GM19468 (cell line): ENCODE results near the gene POU2AF3.
"Not testable (repeated sequence)": the region's sequence is repeated elsewhere in the genome, so short reads cannot be mapped to it uniquely, and the experiment has no call there.

Source experiments
- ATAC-seq: cut with Tn5 transposase; IDR thresholded peaks from one replicate; pipeline ENCODE4 v1.9.1; 2021; ENCODE audit warnings: mild to moderate bottlenecking, moderate library complexity, moderate number of reproducible peaks; ENCODE audit not compliant: unreplicated experiment; ENCODE audit errors: extremely low read depth

POU2AF3 gene

GRCh38 chr11:111299101-111300026 lies 1.0 kb downstream of the POU2AF3 start:
- ATAC-seq = no peak

- no peak for ATAC-seq
These were observed 2.2 kb downstream of the POU2AF3 start for GRCh38 chr11:111300569-111300968.

- no peak for ATAC-seq
These were observed 2.9 kb downstream of the POU2AF3 start for GRCh38 chr11:111301004-111301841.

- no peak for ATAC-seq
These were observed 3.4 kb downstream of the POU2AF3 start for GRCh38 chr11:111301842-111302118.

GRCh38 chr11:111302298-111302697 lies 4.0 kb downstream of the POU2AF3 start:
- ATAC-seq = no peak

GRCh38 chr11:111303461-111303860 lies 5.1 kb downstream of the POU2AF3 start:
- no peak for ATAC-seq

GRCh38 chr11:111305162-111305802 lies 6.9 kb downstream of the POU2AF3 start:
- ATAC-seq = no peak

GRCh38 chr11:111305876-111306275 lies 7.5 kb downstream of the POU2AF3 start:
- no peak for ATAC-seq

- ATAC-seq = no peak
These were observed 8.0 kb downstream of the POU2AF3 start for GRCh38 chr11:111306321-111306720.

GRCh38 chr11:111307472-111308108 lies 9.2 kb downstream of the POU2AF3 start:
- ATAC-seq = no peak

- ATAC-seq = no peak
These were observed 9.8 kb downstream of the POU2AF3 start for GRCh38 chr11:111308140-111308539.

- no peak for ATAC-seq
These were observed 11.0 kb downstream of the POU2AF3 start for GRCh38 chr11:111309215-111309915.

- ATAC-seq = no peak
These were observed 11.7 kb downstream of the POU2AF3 start for GRCh38 chr11:111310088-111310487.

GRCh38 chr11:111310723-111311122 lies 12.4 kb downstream of the POU2AF3 start:
- ATAC-seq = no peak

GRCh38 chr11:111312076-111312475 lies 13.7 kb downstream of the POU2AF3 start:
- no peak for ATAC-seq

- ATAC-seq = no peak
These were observed 20.9 kb downstream of the POU2AF3 start for GRCh38 chr11:111319296-111319695.

GRCh38 chr11:111320199-111320598 lies 21.9 kb downstream of the POU2AF3 start:
- not testable (repeated sequence) for ATAC-seq

- no peak for ATAC-seq
These were observed 22.6 kb downstream of the POU2AF3 start for GRCh38 chr11:111320728-111321568.

- ATAC-seq = no peak
These were observed 24.2 kb downstream of the POU2AF3 start for GRCh38 chr11:111322534-111322933.
